GM12865 (cell line): ENCODE measurements around the gene APOBEC3C.
"Not testable (repeated sequence)": the region's sequence is repeated elsewhere in the genome, so short reads cannot be mapped to it uniquely, and the experiment has no call there.

Source experiments
- DNase-seq: peaks from one replicate; pipeline ENCODE4 v3.0.0; 2010; ENCODE audit warnings: low read depth
- H3K4me3 ChIP-seq: 2 replicates; pipeline ENCODE4 v1.5.1; 2011; ENCODE audit warnings: mild to moderate bottlenecking, low read depth, low read length, control low read depth
- TF ChIP-seq, protein P1 (sequence below): IDR thresholded peaks from 2 replicates; pipeline ENCODE4 v1.5.1; 2011; ENCODE audit warnings: low read length, control low read depth, low read depth, inconsistent platforms; ENCODE audit not compliant: insufficient read depth; ENCODE audit errors: missing control alignments

APOBEC3C gene

DNA sequence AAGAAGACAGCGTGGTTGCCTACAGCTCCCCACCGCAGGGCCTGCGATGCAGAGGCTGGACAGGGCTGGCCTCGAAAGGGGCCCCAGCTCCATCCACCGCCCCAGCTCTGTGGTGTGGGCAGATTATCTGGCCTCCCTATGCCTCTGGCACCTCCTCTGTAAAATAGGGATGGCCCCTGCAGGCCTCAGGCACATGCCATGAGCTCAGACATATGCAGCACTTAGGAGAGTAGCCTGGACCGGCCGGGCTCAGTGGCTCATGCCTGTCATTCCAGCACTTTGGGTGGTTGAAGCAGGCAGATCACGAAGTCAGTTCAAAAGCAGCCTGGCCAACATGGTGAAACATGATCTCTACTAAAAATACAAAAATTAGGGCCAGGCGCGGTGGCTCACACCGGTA, 14.2 kb downstream of the APOBEC3C start:
- DNase-seq: no peak
- H3K4me3 ChIP-seq: no peak overlapping the region
- TF ChIP-seq, protein P1, sequence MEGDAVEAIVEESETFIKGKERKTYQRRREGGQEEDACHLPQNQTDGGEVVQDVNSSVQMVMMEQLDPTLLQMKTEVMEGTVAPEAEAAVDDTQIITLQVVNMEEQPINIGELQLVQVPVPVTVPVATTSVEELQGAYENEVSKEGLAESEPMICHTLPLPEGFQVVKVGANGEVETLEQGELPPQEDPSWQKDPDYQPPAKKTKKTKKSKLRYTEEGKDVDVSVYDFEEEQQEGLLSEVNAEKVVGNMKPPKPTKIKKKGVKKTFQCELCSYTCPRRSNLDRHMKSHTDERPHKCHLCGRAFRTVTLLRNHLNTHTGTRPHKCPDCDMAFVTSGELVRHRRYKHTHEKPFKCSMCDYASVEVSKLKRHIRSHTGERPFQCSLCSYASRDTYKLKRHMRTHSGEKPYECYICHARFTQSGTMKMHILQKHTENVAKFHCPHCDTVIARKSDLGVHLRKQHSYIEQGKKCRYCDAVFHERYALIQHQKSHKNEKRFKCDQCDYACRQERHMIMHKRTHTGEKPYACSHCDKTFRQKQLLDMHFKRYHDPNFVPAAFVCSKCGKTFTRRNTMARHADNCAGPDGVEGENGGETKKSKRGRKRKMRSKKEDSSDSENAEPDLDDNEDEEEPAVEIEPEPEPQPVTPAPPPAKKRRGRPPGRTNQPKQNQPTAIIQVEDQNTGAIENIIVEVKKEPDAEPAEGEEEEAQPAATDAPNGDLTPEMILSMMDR: no peak

DNA sequence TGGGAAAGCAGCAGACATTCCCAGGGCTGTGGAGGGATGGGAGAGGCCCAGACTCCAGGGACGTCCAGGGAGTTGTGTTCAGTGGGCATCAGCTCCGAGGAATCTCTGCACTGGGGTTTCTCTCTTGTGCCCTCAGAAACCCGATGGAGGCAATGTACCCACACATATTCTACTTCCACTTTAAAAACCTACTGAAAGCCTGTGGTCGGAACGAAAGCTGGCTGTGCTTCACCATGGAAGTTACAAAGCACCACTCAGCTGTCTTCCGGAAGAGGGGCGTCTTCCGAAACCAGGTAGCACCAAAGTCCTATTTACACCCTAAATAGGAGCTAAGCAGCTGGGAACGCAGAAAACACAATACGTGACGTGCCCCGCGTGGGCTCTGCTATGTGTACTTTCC, 15.2 kb downstream of the APOBEC3C start:
- no peak for DNase-seq
- H3K4me3 ChIP-seq: no peak overlapping the region
- TF ChIP-seq, protein P1: no peak

DNA sequence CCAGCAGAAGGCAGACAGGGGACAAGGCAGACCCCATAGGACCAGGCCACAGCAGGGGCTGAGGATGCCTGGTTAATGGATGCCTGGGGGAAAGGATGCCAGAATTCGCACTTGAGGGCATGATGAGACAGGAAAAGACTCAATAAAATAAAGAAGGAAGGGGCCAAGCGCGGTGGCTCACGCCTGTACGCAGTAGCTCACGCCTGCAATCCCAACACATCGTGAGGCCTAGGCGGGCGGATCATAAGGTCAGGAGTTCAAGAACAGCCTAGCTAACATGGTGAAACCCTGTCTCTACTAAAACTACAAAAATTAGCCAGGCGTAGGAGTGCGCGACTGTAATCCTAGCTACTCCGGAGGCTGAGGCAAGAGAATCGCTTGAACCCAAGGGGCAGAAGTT, 16.6 kb downstream of the APOBEC3C start:
- H3K4me3 ChIP-seq: no peak overlapping the region
- TF ChIP-seq, protein P1: no peak

DNA sequence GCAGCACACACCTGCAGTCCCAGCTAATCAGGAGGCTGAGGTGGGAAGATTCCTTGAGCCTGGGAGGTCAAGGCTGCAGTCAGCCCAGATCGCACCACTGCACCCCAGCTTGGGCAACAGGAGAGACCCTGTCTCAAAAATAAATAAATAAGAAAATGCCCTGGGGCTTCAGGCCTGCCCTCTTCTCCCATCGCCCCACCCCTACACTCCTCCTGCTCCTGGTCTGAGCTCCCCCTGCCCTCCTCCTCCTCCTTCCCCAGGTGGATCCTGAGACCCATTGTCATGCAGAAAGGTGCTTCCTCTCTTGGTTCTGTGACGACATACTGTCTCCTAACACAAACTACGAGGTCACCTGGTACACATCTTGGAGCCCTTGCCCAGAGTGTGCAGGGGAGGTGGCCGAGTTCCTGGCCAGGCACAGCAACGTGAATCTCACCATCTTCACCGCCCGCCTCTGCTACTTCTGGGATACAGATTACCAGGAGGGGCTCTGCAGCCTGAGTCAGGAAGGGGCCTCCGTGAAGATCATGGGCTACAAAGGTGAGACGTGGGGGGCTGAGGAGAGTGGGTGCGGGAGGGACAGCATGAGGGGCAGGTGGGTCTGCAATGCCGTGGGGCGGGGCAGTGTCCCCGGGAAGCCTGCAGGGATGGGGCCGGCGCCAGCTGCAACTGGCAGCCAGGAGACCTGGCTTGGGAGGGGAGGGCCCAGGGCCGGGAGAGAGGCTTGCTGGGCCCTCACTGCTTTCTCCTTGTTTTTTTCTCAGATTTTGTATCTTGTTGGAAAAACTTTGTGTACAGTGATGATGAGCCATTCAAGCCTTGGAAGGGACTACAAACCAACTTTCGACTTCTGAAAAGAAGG, 17.6 kb downstream of the APOBEC3C start:
- not testable (repeated sequence) for H3K4me3 ChIP-seq, DNase-seq

More for the DNA sequence above, 16.6 kb downstream of the APOBEC3C start:
- DNase-seq: no peak

DNA sequence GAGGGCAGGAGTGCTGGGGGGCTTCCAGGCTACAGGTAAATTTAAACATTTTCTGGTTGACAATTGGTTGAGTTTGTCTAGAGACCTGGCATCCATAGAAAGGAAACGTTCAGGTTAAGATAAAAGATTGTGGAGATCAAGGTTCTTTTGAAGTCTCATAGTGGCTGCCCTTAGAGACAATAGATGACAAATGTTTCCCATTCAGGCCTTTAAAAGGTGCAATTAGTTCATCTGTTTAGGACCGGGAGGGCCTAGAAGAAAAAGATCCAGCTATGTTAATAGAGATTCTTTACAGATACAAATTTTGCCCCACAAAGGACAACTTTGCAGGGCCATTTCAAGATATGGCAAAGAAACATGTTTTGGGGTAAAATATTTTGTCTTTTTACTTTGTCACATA, 23.0 kb downstream of the APOBEC3C start:
- not testable (repeated sequence) for H3K4me3 ChIP-seq, DNase-seq

DNA sequence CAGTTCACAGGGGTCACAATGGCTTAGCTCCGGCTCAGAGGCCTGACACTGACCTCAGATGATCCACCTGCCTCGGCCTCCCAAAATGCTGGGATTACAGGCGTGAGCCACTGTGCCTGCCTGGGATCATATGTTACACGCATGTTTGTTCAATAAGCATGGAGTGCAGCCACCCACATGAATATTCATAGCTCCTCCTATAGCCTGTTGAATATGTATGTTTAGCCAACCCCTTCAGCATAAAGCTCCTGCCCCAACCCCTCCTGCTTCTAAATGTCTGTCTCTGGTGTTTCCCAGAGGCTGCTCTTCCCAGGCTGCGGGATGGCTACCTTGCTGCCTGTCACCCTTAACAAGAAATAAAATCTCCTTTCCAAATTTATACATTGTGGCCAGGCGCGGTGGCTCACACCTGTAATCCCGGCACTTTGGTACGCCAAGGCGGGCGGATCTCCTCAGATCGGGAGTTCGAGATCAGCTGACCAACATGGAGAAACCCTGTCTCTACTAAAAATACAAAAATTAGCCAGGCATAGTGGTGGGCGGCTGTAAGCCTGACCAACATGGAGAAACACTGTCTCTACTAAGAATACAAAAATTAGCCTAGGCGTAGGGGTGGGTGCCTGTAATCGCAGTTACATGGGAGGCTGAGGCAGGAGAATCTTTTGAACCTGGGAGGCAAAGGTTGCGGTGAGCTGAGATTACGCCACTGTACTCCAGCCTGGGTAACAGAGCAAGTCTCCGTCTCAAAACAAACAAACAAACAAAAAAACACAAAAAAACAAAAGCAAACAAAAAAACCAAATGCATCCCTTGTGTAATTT, 25.5 kb downstream of the APOBEC3C start:
- TF ChIP-seq, protein P1: no peak
- no peak for DNase-seq
- H3K4me3 ChIP-seq: 0 out of 2 replicates have a peak overlapping the region, but pooled peaks have one; percentile 99

DNA sequence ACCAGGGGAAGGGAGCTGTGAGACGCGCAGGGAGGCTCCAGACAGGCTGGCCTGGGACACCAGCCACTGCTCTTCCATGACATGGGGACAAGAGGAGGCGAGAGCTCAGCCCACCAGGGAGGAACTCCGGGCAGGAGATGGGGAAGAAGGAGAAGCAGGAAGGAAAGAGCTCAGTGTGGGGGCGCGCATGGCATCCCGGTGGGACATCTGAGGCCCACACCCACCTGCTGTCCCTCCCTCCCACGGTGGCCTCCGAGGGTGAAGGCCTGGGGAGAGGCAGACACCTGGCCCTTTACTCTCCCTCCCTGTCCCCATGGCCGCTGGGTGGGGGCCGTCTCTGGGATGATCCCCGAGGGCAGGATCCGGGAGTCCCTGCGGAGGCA, 26.1 kb downstream of the APOBEC3C start:
- DNase-seq: not testable (repeated sequence)
- H3K4me3 ChIP-seq: peak overlapping the region; percentile 99

DNA sequence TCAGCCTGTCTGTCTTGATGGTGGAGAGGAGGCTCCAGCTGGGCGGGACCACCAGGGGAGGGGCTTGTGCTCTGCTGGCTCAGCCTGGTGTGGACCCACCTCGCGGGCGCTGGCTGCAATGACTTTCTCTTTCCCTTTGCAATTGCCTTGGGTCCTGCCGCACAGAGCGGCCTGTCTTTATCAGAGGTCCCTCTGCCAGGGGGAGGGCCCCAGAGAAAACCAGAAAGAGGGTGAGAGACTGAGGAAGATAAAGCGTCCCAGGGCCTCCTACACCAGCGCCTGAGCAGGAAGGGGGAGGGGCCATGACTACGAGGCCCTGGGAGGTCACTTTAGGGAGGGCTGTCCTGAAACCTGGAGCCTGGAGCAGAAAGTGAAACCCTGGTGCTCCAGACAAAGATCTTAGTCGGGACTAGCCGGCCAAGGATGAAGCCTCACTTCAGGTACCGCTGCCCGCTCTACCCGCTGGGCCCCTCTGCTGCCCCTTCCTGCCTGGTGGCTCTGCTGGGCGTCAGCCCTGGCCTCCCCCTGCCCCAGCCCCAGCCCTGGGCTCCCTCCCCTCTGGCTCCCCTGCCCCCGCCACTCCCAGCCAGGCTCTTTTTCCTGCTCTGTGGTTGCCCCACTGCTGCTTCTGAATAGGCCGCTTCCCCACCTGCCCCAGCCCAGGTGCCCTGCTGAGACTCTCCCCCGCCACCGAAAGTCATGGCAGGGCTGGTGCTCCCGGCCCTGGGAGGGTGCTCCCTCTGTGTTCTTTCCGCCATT, 26.7 kb downstream of the APOBEC3C start, which contains the start of gene APOBEC3F:
Gene APOBEC3F, plus strand, starts transcription at position 327 of the 759 bp plus-strand sequence. Its CDS starts 97 bp downstream, at position 424.
- DNase-seq: peak; percentile 58
- peak within 1 kb of the TSS; percentile 99 for H3K4me3 ChIP-seq
